MCF 10A (cell line): ENCODE results near the gene GTSE1. TPM values are rescaled to one million over a fixed set of nuclear protein-coding genes. Genes with fewer than 3 reads are reported as not detected.

Experiments used
- BruUV-seq: library from RNA; stranded (reverse); fragments of 400-500 nt; replicated peaks from 2 replicates; lab custom pipeline; 2021; lab: Mats Ljungman, UMichigan
- CTCF ChIA-PET: fragments of 300-600 bp; sonication (Branson Sonifier 250); formaldehyde crosslinking; extraction: SDS; loops from one replicate; lab custom pipeline; 2021; ENCODE audit warnings: antibody characterized with exemption, inconsistent platforms; lab: Yijun Ruan, JAX
- POLR2A ChIA-PET: fragments of 300-600, 350-650 bp; sonication (Branson Sonifier 250); formaldehyde crosslinking; extraction: SDS; loops from one replicate; lab custom pipeline; 2020; ENCODE audit warnings: antibody characterized with exemption, inconsistent platforms; lab: Yijun Ruan, JAX
- DNase-seq: peaks from one replicate; pipeline ENCODE4 v3.0.0-alpha.2; 2018; ENCODE audit not compliant: unreplicated experiment
- H3K27ac Mint-ChIP-seq: one replicate; pipeline ENCODE4 v1.8.0; 2022; ENCODE audit warnings: mild to moderate bottlenecking, low read depth, mixed read lengths; ENCODE audit not compliant: unreplicated experiment
- H3K27me3 Mint-ChIP-seq: one replicate; pipeline ENCODE4 v1.8.0; 2022; ENCODE audit warnings: mixed read lengths; ENCODE audit not compliant: insufficient read depth, unreplicated experiment
- H3K36me3 Mint-ChIP-seq: one replicate; pipeline ENCODE4 v1.8.0; 2022; ENCODE audit warnings: mild to moderate bottlenecking, moderate library complexity, mixed read lengths; ENCODE audit not compliant: insufficient read depth, unreplicated experiment
- H3K4me1 Mint-ChIP-seq: one replicate; pipeline ENCODE4 v1.8.0; 2022; ENCODE audit warnings: mixed read lengths; ENCODE audit not compliant: insufficient read depth, unreplicated experiment
- H3K4me3 Mint-ChIP-seq: one replicate; pipeline ENCODE4 v1.8.0; 2022; ENCODE audit warnings: mild to moderate bottlenecking, moderate library complexity, mixed read lengths; ENCODE audit not compliant: unreplicated experiment
- H3K9me3 Mint-ChIP-seq: one replicate; pipeline ENCODE4 v1.8.0; 2022; ENCODE audit warnings: mixed read lengths; ENCODE audit not compliant: unreplicated experiment
- intact Hi-C: fragments of 100-400 bp; cut with micrococcal nuclease; formaldehyde crosslinking; loops from 2 replicates; pipeline ENCODE4 v1.14.1; 2022
- total RNA-seq: library from RNA; stranded (reverse); gene quantifications from 2 replicates; pipeline ENCODE4 v1.2.3, GENCODE V29; 2022
- TF ChIP-seq, protein P1 (sequence below): fragments of 200-600 bp; IDR thresholded peaks from one replicate; pipeline ENCODE4 v1.8.0; 2022; ENCODE audit warnings: antibody characterized with exemption, mild to moderate bottlenecking; ENCODE audit not compliant: unreplicated experiment

Gene GTSE1
- total RNA-seq, 1 experiment from 2014 or later: 19.9 TPM

GRCh38 chr22:46320166-46320710, 23.6 kb downstream of the GTSE1 start:
- no TSS peak for BruUV-seq
- CTCF ChIA-PET: interaction anchor here (1.2 to 2.2 kb wide), 2 partner anchors 198 to 314 kb away, joined by 5 to 8 read pairs; no protein-coding TSS in a partner anchor
- DNase-seq: no peak
- TF ChIP-seq, protein P1, sequence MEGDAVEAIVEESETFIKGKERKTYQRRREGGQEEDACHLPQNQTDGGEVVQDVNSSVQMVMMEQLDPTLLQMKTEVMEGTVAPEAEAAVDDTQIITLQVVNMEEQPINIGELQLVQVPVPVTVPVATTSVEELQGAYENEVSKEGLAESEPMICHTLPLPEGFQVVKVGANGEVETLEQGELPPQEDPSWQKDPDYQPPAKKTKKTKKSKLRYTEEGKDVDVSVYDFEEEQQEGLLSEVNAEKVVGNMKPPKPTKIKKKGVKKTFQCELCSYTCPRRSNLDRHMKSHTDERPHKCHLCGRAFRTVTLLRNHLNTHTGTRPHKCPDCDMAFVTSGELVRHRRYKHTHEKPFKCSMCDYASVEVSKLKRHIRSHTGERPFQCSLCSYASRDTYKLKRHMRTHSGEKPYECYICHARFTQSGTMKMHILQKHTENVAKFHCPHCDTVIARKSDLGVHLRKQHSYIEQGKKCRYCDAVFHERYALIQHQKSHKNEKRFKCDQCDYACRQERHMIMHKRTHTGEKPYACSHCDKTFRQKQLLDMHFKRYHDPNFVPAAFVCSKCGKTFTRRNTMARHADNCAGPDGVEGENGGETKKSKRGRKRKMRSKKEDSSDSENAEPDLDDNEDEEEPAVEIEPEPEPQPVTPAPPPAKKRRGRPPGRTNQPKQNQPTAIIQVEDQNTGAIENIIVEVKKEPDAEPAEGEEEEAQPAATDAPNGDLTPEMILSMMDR: no peak
- intact Hi-C loops: no loop called here
- Mint-ChIP-seq H3K4me1 (no peaks in the 10 kb centered on the region), H3K4me3 (no peak overlapping the region), H3K9me3 (no peaks in the 10 kb centered on the region), H3K27ac (no peak overlapping the region), H3K27me3 (no peaks in the 10 kb centered on the region), H3K36me3 (peaks cover 23% of the 10 kb centered on the region)
- POLR2A ChIA-PET: no interaction called here

DNA sequence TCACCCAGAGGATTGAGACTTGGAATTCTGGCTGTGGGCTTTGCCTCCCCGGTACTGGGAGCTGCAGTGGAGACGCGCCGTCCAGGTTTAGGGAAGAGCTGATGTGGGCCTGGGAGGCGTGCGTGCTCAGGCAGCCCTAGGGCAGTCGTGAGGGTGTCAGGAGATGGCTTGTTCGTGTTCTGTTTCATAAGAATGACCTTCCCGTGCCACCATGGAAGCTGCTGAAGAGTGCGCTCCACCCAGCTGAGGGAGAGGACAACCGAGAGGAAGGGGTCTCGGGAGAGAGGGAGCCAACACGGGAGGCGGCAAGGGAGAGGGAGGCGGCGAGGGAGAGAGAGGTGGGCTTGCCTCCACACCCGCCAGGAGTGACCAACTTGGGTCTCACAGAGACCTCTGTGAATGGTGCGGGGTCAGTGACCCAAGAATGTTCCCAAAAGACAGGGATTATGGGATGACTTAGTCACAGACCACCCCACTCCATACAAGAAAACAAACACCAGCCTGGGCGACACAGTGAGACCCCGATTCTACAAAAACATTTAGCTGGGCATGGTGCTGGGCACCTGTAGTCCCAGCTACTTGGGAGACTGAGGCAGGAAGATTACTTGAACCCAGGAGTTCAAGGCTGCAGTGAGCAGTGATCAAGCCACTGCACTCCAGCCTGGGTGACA, 24.2 kb downstream of the GTSE1 start:
- no peak for DNase-seq
- intact Hi-C loops: no loop called here
- TF ChIP-seq, protein P1: no peak
- H3K4me3 Mint-ChIP-seq: no peak overlapping the region
- H3K27me3 Mint-ChIP-seq: no peaks in the 10 kb centered on the region
- peaks cover 23% of the 10 kb centered on the region for H3K36me3 Mint-ChIP-seq
- no peaks in the 10 kb centered on the region for H3K4me1 Mint-ChIP-seq
- BruUV-seq: no TSS peak
- no peak overlapping the region for H3K27ac Mint-ChIP-seq
- no peaks in the 10 kb centered on the region for H3K9me3 Mint-ChIP-seq
- CTCF ChIA-PET: interaction anchor here (1.2 to 2.2 kb wide), 2 partner anchors 199 to 315 kb away, joined by 5 to 8 read pairs; no protein-coding TSS in a partner anchor
- POLR2A ChIA-PET: interaction anchor here (0.7 kb wide), 1 partner anchor 53 kb away, joined by 3 read pairs; the partner anchor contains the start of gene TTC38

- no TSS peak for BruUV-seq
- peaks cover 20% of the 10 kb centered on the region for H3K36me3 Mint-ChIP-seq
- intact Hi-C loops: no loop called here
- H3K27ac Mint-ChIP-seq: no peak overlapping the region
- H3K27me3 Mint-ChIP-seq: no peaks in the 10 kb centered on the region
- no peak for DNase-seq
- no peaks in the 10 kb centered on the region for H3K4me1 Mint-ChIP-seq
- POLR2A ChIA-PET: no interaction called here
- H3K4me3 Mint-ChIP-seq: no peak overlapping the region
- TF ChIP-seq, protein P1: no peak
- no peaks in the 10 kb centered on the region for H3K9me3 Mint-ChIP-seq
- CTCF ChIA-PET: interaction anchor here (0.5 to 0.8 kb wide), 3 partner anchors 116 to 397 kb away, joined by 3 read pairs; no protein-coding TSS in a partner anchor
Observed at GRCh38 chr22:46322711-46323110, 26.0 kb downstream of the GTSE1 start.

- no peak for DNase-seq
- Mint-ChIP-seq H3K36me3 (peaks cover 24% of the 10 kb centered on the region), H3K4me1 (no peaks in the 10 kb centered on the region), H3K4me3 (no peak overlapping the region), H3K27ac (no peak overlapping the region), H3K27me3 (no peaks in the 10 kb centered on the region), H3K9me3 (no peaks in the 10 kb centered on the region)
- ChIA-PET POLR2A (interaction anchor here (0.6 kb wide), 2 partner anchors 170 to 330 kb away, joined by 3 to 4 read pairs; no protein-coding TSS in a partner anchor), CTCF (interaction anchor here (0.5 to 1.3 kb wide), 3 partner anchors 8 to 202 kb away, joined by 3 to 5 read pairs (median 3); no protein-coding TSS in a partner anchor)
- no TSS peak for BruUV-seq
- intact Hi-C loops: no loop called here
- TF ChIP-seq, protein P1: no peak
Observed at GRCh38 chr22:46323162-46323561, 26.5 kb downstream of the GTSE1 start.
